Neural progenitor cell (in vitro differentiated cells): Measurements from ENCODE around the gene BARX1. TPM values are rescaled to one million over a fixed set of nuclear protein-coding genes. Genes with fewer than 3 reads are reported as not detected.

Experiments
- DNase-seq: peaks from one replicate; pipeline ENCODE4 v3.0.0-alpha.2; 2016; ENCODE audit warnings: low spot score
- H2AFZ ChIP-seq: fragments of 200-600 bp; sonication (generic); replicated peaks from 2 replicates; pipeline ENCODE4 v1.6.1; 2016; ENCODE audit warnings: antibody characterized with exemption
- H3F3A ChIP-seq: fragments of 200-600 bp; sonication (generic); 2 replicates; pipeline ENCODE4 v1.6.1; 2016; ENCODE audit warnings: antibody characterized with exemption, low read depth
- H3K27ac ChIP-seq: fragments of 200-600 bp; sonication (generic); 2 replicates; pipeline ENCODE4 v1.5.1; 2016; ENCODE audit warnings: mild to moderate bottlenecking
- H3K27me3 ChIP-seq: fragments of 200-600 bp; sonication (generic); 2 replicates; pipeline ENCODE4 v1.6.1; 2016; ENCODE audit warnings: mild to moderate bottlenecking, moderate library complexity
- H3K36me3 ChIP-seq: fragments of 200-600 bp; sonication (generic); 2 replicates; pipeline ENCODE4 v1.5.1; 2016
- H3K4me1 ChIP-seq: fragments of 200-600 bp; sonication (generic); 2 replicates; pipeline ENCODE4 v1.6.1; 2016; ENCODE audit warnings: mixed run types
- H3K4me2 ChIP-seq: fragments of 200-600 bp; sonication (generic); 2 replicates; pipeline ENCODE4 v1.6.1; 2016
- H3K4me3 ChIP-seq: fragments of 200-600 bp; sonication (generic); 2 replicates; pipeline ENCODE4 v1.5.1; 2016
- H3K79me2 ChIP-seq: fragments of 200-600 bp; sonication (generic); 2 replicates; pipeline ENCODE4 v1.6.1; 2016; ENCODE audit warnings: low read depth
- H3K9ac ChIP-seq: fragments of 200-600 bp; sonication (generic); 2 replicates; pipeline ENCODE4 v1.6.1; 2016
- H3K9me3 ChIP-seq: fragments of 200-600 bp; sonication (generic); 2 replicates; pipeline ENCODE4 v1.5.1; 2016; ENCODE audit warnings: low read depth
- H4K20me1 ChIP-seq: fragments of 200-600 bp; sonication (generic); 2 replicates; pipeline ENCODE4 v1.6.1; 2016; ENCODE audit warnings: low read depth
- H3K27ac Mint-ChIP-seq: 3 replicates; pipeline ENCODE4 v1.8.0; 2021; ENCODE audit warnings: mixed read lengths
- H3K27me3 Mint-ChIP-seq: 2 replicates; pipeline ENCODE4 v1.8.0; 2022; ENCODE audit warnings: low read depth, mild to moderate bottlenecking, inconsistent platforms, moderate library complexity, mixed read lengths; ENCODE audit not compliant: insufficient read depth
- H3K36me3 Mint-ChIP-seq: 3 replicates; pipeline ENCODE4 v1.8.0; 2021; ENCODE audit warnings: mixed read lengths
- H3K4me1 Mint-ChIP-seq: 3 replicates; pipeline ENCODE4 v1.8.0; 2021; ENCODE audit warnings: mixed read lengths
- H3K4me3 Mint-ChIP-seq: 3 replicates; pipeline ENCODE4 v1.8.0; 2021; ENCODE audit warnings: mild to moderate bottlenecking, moderate library complexity, mixed read lengths
- H3K9me3 Mint-ChIP-seq: 3 replicates; pipeline ENCODE4 v1.8.0; 2020; ENCODE audit warnings: mixed read lengths
- EZH2 ChIP-seq: fragments of 200-600 bp; sonication (generic); IDR thresholded peaks from 2 replicates; pipeline ENCODE4 v1.6.1; 2017; ENCODE audit warnings: antibody characterized with exemption, mild to moderate bottlenecking, moderate library complexity
- EZH2phosphoT487 ChIP-seq: fragments of 200-600 bp; sonication (generic); IDR thresholded peaks from 2 replicates; pipeline ENCODE4 v1.6.1; 2017; ENCODE audit warnings: antibody characterized with exemption
- total RNA-seq: library from RNA; depleted of rRNA; stranded (reverse); fragments of >200 nt; gene quantifications from 2 replicates; pipeline ENCODE4 v1.2.3, GENCODE V29; 2015; ENCODE audit warnings: low replicate concordance
- TF ChIP-seq, protein P1 (sequence below): fragments of 200-600 bp; sonication (generic); IDR thresholded peaks from 2 replicates; pipeline ENCODE4 v1.5.1; 2017; ENCODE audit warnings: antibody characterized with exemption, mild to moderate bottlenecking

Gene BARX1
- total RNA-seq, 1 donor from 2014 or later, result 0.17 TPM

DNA sequence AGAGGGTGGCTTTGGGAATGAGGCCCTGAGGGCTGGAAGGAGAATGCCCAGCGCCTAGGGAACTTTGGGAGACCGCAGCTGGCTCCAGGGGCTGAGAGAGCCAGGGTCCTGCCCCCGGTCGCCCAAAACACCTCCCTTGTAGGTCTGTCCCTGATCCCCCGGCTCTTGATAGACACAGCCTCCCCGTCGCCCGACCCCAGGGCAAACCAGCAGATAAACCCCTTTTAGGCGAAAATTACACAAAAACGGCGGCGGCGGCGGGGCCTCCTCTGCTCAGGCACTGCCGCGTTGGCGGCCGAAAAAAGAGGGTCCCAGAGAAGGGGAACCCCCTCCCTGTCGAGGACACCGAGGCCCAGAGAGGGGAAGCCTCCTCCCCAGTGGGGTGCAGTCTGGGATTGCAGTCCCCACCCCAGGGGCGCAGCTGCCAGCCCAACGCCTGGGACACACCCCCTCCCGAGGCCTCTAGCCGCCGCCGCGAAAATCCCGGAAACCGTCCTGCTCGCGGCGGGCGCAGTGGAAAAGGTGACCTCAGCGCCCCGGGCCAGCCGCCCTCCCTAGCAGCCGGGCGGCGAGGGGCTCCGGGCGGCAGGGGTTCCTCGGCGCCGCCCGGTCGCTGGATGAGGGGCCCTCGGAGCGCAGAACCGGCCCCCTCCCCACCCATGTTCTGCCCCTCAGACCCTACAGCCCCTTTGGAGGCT, 3.1 kb upstream of the BARX1 start:
- H3K36me3 ChIP-seq, result no peaks in the 10 kb centered on the region
- H2AFZ ChIP-seq, result no peak overlapping the region
- TF ChIP-seq EZH2phosphoT487 (peak; percentile 61), EZH2 (peak; percentile 86)
- TF ChIP-seq, protein P1, sequence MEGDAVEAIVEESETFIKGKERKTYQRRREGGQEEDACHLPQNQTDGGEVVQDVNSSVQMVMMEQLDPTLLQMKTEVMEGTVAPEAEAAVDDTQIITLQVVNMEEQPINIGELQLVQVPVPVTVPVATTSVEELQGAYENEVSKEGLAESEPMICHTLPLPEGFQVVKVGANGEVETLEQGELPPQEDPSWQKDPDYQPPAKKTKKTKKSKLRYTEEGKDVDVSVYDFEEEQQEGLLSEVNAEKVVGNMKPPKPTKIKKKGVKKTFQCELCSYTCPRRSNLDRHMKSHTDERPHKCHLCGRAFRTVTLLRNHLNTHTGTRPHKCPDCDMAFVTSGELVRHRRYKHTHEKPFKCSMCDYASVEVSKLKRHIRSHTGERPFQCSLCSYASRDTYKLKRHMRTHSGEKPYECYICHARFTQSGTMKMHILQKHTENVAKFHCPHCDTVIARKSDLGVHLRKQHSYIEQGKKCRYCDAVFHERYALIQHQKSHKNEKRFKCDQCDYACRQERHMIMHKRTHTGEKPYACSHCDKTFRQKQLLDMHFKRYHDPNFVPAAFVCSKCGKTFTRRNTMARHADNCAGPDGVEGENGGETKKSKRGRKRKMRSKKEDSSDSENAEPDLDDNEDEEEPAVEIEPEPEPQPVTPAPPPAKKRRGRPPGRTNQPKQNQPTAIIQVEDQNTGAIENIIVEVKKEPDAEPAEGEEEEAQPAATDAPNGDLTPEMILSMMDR, result no peak
- H3K4me1 ChIP-seq, result peaks cover 17% of the 10 kb centered on the region
- peaks cover 7% of the 10 kb centered on the region for H3F3A ChIP-seq
- peaks cover 75% of the 10 kb centered on the region for H4K20me1 ChIP-seq
- H3K27ac Mint-ChIP-seq, result no peak overlapping the region
- peak; percentile 74 for DNase-seq
- peak overlapping the region; percentile 77 for H3K4me2 ChIP-seq
- peaks cover 3% of the 10 kb centered on the region for H3K9me3 Mint-ChIP-seq
- peak overlapping the region; percentile 72 for H3K4me3 Mint-ChIP-seq
- peaks cover 21% of the 10 kb centered on the region for H3K4me1 Mint-ChIP-seq
- H3K9ac ChIP-seq, result no peak overlapping the region
- H3K36me3 Mint-ChIP-seq, result no peaks in the 10 kb centered on the region
- H3K79me2 ChIP-seq, result no peaks in the 10 kb centered on the region
- peaks cover 98% of the 10 kb centered on the region for H3K27me3 ChIP-seq
- no peaks in the 10 kb centered on the region for H3K9me3 ChIP-seq
- no peak overlapping the region for H3K27ac ChIP-seq
- H3K27me3 Mint-ChIP-seq, result peaks cover 76% of the 10 kb centered on the region
- H3K4me3 ChIP-seq, result peak overlapping the region; percentile 40

DNA sequence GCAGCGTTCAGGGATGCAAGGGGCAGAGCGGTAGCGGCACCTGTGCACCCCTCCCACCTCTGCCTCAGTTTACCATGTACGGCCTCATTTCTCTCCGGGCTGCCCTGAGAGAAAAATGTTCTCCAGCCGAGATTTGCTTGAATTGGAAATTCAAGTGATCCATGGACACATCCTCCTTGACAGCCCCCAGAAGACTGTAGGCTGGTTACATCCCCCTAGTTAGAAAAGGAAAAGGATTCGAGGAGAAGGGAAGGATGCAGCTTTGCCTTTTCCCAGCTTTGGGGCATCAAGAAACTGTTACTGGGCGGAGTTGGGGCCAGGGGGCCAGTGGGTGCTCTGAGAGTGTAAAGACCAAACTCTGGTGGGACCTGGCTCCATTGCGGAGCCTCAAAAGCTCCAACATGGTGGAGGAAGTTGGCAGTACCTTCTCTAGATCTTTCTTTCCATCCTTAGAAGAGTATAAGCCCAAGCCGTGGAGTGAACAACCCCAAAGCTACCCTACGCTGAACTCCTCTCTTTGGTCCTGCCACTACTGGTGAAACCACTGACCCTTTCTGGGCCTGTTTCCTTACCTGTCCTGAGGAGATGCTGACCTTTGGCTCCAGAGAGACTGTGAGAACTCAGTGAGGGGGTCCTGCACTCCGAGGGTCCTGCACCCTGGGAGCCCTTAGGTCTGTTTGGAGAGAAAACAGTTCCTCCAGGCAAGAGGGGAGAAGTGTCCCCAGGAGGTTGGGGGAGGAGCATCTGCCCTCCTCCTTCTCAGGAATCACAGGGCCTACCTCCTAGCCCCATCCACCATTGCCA, 1.0 kb upstream of the BARX1 start:
- no peak overlapping the region for H2AFZ ChIP-seq
- peak overlapping the region; percentile 50 for H3K4me3 ChIP-seq
- peaks cover 8% of the 10 kb centered on the region for H3F3A ChIP-seq
- H3K36me3 ChIP-seq, result no peaks in the 10 kb centered on the region
- Mint-ChIP-seq H3K27ac (no peak overlapping the region), H3K27me3 (peaks cover 74% of the 10 kb centered on the region), H3K9me3 (peaks cover 3% of the 10 kb centered on the region), H3K4me3 (peak overlapping the region; percentile 87), H3K36me3 (no peaks in the 10 kb centered on the region), H3K4me1 (peaks cover 27% of the 10 kb centered on the region)
- no peak for DNase-seq
- H3K27me3 ChIP-seq, result peaks cover 98% of the 10 kb centered on the region
- H3K79me2 ChIP-seq, result no peaks in the 10 kb centered on the region
- no peak overlapping the region for H3K27ac ChIP-seq
- no peak overlapping the region for H3K9ac ChIP-seq
- TF ChIP-seq, protein P1, result no peak
- TF ChIP-seq EZH2phosphoT487, result peak; percentile 71
- peak; percentile 63 for TF ChIP-seq EZH2
- no peaks in the 10 kb centered on the region for H3K9me3 ChIP-seq
- peaks cover 90% of the 10 kb centered on the region for H4K20me1 ChIP-seq
- peak overlapping the region; percentile 86 for H3K4me2 ChIP-seq
- peaks cover 32% of the 10 kb centered on the region for H3K4me1 ChIP-seq

DNA sequence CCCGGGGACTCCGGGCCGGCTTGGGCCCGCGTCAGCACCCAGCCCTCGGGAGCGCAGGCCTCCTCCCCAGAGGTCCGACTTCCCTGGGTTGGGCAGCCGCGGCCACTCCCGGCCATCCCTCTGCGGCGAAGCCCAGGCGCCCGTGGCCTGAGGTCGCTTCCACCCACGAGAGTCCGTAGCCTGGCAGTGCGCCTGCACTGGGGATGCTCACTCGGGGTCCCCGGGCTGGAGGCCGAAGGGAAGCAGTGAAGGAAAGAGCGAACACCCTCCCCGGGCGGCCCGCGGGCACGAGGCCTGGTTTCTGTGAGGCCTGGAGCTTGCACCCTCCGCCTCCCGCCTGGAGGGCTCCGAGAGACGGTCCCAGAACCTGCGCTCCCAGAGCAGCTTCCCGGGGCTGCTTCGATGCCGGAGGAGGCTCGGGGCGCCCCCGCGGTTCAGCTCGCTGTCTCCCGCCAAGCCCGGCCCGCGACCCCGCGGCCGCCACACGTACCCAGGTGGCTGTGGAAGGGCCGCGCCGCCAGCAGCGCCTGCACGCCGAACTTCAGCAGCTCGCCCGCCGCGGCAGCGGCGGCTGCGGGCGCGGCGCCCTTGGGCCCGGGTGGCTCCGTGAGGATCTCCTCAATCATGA, 607 bp downstream of the BARX1 start:
- peaks cover 98% of the 10 kb centered on the region for H3K27me3 ChIP-seq
- H2AFZ ChIP-seq, result peak overlapping the region; percentile 60
- H3K27ac ChIP-seq, result no peak overlapping the region
- H3F3A ChIP-seq, result peaks cover 20% of the 10 kb centered on the region
- peaks cover 14% of the 10 kb centered on the region for H3K9me3 Mint-ChIP-seq
- H3K36me3 ChIP-seq, result no peaks in the 10 kb centered on the region
- H3K27ac Mint-ChIP-seq, result no peak overlapping the region
- peak overlapping the region; percentile 75 for H3K4me2 ChIP-seq
- peaks cover 74% of the 10 kb centered on the region for H3K27me3 Mint-ChIP-seq
- DNase-seq, result peak; percentile 47
- peak overlapping the region; percentile 43 for H3K4me3 Mint-ChIP-seq
- H3K9me3 ChIP-seq, result no peaks in the 10 kb centered on the region
- H3K4me1 ChIP-seq, result peaks cover 36% of the 10 kb centered on the region
- H3K9ac ChIP-seq, result no peak overlapping the region
- H3K4me3 ChIP-seq, result peak overlapping the region; percentile 44
- H4K20me1 ChIP-seq, result peaks cover 90% of the 10 kb centered on the region
- H3K36me3 Mint-ChIP-seq, result no peaks in the 10 kb centered on the region
- TF ChIP-seq, protein P1, result no peak
- peak; percentile 96 for TF ChIP-seq EZH2phosphoT487
- peaks cover 27% of the 10 kb centered on the region for H3K4me1 Mint-ChIP-seq
- H3K79me2 ChIP-seq, result no peaks in the 10 kb centered on the region
